ENCODE data around the gene KCNT2.

DNA sequence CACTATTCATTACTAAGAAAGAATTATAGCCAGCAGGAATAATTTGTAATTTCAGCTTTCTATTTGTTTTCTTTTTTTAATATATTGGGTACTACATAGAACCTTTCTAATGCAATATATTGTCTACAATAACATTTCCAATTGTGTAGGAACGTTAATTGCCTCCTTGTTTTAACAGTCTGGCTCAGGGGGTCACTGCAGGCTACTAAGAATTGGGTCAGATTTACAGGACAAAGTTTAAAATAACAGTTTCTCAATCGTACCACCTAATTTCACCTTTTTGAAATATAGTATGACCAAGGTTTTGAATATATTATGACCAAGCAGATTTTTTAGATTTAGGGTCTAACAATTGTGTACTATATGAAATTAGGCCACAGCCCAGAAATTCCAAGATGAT lies 46.0 kb upstream of the KCNT2 start:
- TF ChIP-seq, protein P1, sequence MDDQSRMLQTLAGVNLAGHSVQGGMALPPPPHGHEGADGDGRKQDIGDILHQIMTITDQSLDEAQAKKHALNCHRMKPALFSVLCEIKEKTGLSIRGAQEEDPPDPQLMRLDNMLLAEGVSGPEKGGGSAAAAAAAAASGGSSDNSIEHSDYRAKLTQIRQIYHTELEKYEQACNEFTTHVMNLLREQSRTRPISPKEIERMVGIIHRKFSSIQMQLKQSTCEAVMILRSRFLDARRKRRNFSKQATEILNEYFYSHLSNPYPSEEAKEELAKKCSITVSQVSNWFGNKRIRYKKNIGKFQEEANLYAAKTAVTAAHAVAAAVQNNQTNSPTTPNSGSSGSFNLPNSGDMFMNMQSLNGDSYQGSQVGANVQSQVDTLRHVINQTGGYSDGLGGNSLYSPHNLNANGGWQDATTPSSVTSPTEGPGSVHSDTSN (IDR thresholded peaks at IDR 0.05) = no peak
- TF ChIP-seq, protein P2, sequence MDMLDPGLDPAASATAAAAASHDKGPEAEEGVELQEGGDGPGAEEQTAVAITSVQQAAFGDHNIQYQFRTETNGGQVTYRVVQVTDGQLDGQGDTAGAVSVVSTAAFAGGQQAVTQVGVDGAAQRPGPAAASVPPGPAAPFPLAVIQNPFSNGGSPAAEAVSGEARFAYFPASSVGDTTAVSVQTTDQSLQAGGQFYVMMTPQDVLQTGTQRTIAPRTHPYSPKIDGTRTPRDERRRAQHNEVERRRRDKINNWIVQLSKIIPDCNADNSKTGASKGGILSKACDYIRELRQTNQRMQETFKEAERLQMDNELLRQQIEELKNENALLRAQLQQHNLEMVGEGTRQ (IDR thresholded peaks at IDR 0.05) = no peak
- TF ChIP-seq, protein P3, sequence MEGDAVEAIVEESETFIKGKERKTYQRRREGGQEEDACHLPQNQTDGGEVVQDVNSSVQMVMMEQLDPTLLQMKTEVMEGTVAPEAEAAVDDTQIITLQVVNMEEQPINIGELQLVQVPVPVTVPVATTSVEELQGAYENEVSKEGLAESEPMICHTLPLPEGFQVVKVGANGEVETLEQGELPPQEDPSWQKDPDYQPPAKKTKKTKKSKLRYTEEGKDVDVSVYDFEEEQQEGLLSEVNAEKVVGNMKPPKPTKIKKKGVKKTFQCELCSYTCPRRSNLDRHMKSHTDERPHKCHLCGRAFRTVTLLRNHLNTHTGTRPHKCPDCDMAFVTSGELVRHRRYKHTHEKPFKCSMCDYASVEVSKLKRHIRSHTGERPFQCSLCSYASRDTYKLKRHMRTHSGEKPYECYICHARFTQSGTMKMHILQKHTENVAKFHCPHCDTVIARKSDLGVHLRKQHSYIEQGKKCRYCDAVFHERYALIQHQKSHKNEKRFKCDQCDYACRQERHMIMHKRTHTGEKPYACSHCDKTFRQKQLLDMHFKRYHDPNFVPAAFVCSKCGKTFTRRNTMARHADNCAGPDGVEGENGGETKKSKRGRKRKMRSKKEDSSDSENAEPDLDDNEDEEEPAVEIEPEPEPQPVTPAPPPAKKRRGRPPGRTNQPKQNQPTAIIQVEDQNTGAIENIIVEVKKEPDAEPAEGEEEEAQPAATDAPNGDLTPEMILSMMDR (IDR thresholded peaks at IDR 0.05) = no peak

Data from A549 (cell line).